NCI-H2196 treated with DMSO at 0.1 percent for 48 hours (cell line): ENCODE data around the gene AAK1.

Source experiments
- DNase-seq: peaks from one replicate; lab custom pipeline; 2025; ENCODE audit not compliant: unreplicated experiment; lab: John Stamatoyannopoulos, UW

Gene AAK1

GRCh38 chr2:69603146-69603743, 40.3 kb downstream of the AAK1 start:
- no peak for DNase-seq

- DNase-seq = no peak
These were observed 42.3 kb downstream of the AAK1 start for GRCh38 chr2:69601179-69601612.

- DNase-seq = no peak
These were observed 43.1 kb downstream of the AAK1 start for GRCh38 chr2:69600425-69600824.

- DNase-seq = no peak
These were observed 45.5 kb downstream of the AAK1 start for GRCh38 chr2:69597843-69598610.

GRCh38 chr2:69597105-69597504, 46.4 kb downstream of the AAK1 start:
- DNase-seq = no peak

GRCh38 chr2:69594341-69594740, 49.2 kb downstream of the AAK1 start:
- DNase-seq = no peak

GRCh38 chr2:69592511-69592910, 51.0 kb downstream of the AAK1 start:
- no peak for DNase-seq

- DNase-seq = no peak
These were observed 53.4 kb downstream of the AAK1 start for GRCh38 chr2:69589973-69590652.

GRCh38 chr2:69588945-69589344, 54.6 kb downstream of the AAK1 start:
- no peak for DNase-seq

- DNase-seq = no peak
These were observed 55.1 kb downstream of the AAK1 start for GRCh38 chr2:69588403-69588802.

GRCh38 chr2:69585855-69586555, 57.5 kb downstream of the AAK1 start:
- DNase-seq = no peak

GRCh38 chr2:69584127-69584889, 59.2 kb downstream of the AAK1 start:
- DNase-seq = no peak

GRCh38 chr2:69583321-69583833, 60.2 kb downstream of the AAK1 start:
- no peak for DNase-seq

GRCh38 chr2:69582582-69583176, 60.9 kb downstream of the AAK1 start:
- no peak for DNase-seq

GRCh38 chr2:69581774-69582581, 61.6 kb downstream of the AAK1 start:
- DNase-seq = no peak

GRCh38 chr2:69580486-69580885, 63.1 kb downstream of the AAK1 start:
- DNase-seq = no peak

GRCh38 chr2:69579536-69579935, 64.0 kb downstream of the AAK1 start:
- no peak for DNase-seq

GRCh38 chr2:69578198-69578540, 65.4 kb downstream of the AAK1 start:
- DNase-seq = no peak

- no peak for DNase-seq
These were observed 65.9 kb downstream of the AAK1 start for GRCh38 chr2:69577467-69578197.
